ENCODE results near the gene EFCAB6.

EFCAB6 gene

GRCh38 chr22:43561415-43562178, 250.5 kb downstream of the EFCAB6 start:
- Mint-ChIP-seq H3K36me3 (ENCODE audit: low read depth) (no peaks in the 10 kb centered on the region), H3K4me3 (no peak overlapping the region), H3K27ac (no peak overlapping the region), H3K27me3 (ENCODE audit: low read depth) (no peaks in the 10 kb centered on the region), H3K9me3 (peaks cover 11% of the 10 kb centered on the region), H3K4me1 (no peaks in the 10 kb centered on the region)
- no peak for TF ChIP-seq CTCF (IDR thresholded peaks at IDR 0.05; ENCODE audit: unreplicated experiment in 3 of 3)

- Mint-ChIP-seq H3K9me3 (peaks cover 11% of the 10 kb centered on the region), H3K36me3 (ENCODE audit: low read depth) (no peaks in the 10 kb centered on the region), H3K27me3 (ENCODE audit: low read depth) (no peaks in the 10 kb centered on the region), H3K4me3 (no peak overlapping the region), H3K27ac (no peak overlapping the region), H3K4me1 (no peaks in the 10 kb centered on the region)
- no peak for TF ChIP-seq CTCF (IDR thresholded peaks at IDR 0.05; ENCODE audit: unreplicated experiment in 3 of 3)
Observed at GRCh38 chr22:43560651-43561050, 251.5 kb downstream of the EFCAB6 start.

GRCh38 chr22:43555561-43556515, 256.3 kb downstream of the EFCAB6 start:
- TF ChIP-seq CTCF (IDR thresholded peaks at IDR 0.05; ENCODE audit: unreplicated experiment in 3 of 3) = no peak

GRCh38 chr22:43554694-43555365, 257.3 kb downstream of the EFCAB6 start:
- Mint-ChIP-seq H3K36me3 (ENCODE audit: low read depth) (peaks cover 13% of the 10 kb centered on the region), H3K9me3 (peaks cover 24% of the 10 kb centered on the region), H3K4me1 (no peaks in the 10 kb centered on the region), H3K27me3 (ENCODE audit: low read depth) (peaks cover 10% of the 10 kb centered on the region), H3K4me3 (no peak overlapping the region), H3K27ac (no peak overlapping the region)
- TF ChIP-seq CTCF (IDR thresholded peaks at IDR 0.05; ENCODE audit: unreplicated experiment in 3 of 3) = no peak

More at GRCh38 chr22:43555561-43556515, 256.3 kb downstream of the EFCAB6 start:
- H3K4me1 Mint-ChIP-seq = no peaks in the 10 kb centered on the region
- H3K36me3 Mint-ChIP-seq (ENCODE audit: low read depth) = peaks cover 13% of the 10 kb centered on the region
- H3K9me3 Mint-ChIP-seq = peaks cover 24% of the 10 kb centered on the region
- peaks cover 10% of the 10 kb centered on the region for H3K27me3 Mint-ChIP-seq (ENCODE audit: low read depth)
- no peak overlapping the region for H3K27ac Mint-ChIP-seq
- H3K4me3 Mint-ChIP-seq = no peak overlapping the region

GRCh38 chr22:43554259-43554636, 257.9 kb downstream of the EFCAB6 start:
- Mint-ChIP-seq H3K4me3 (no peak overlapping the region), H3K36me3 (ENCODE audit: low read depth) (peaks cover 13% of the 10 kb centered on the region), H3K9me3 (peaks cover 24% of the 10 kb centered on the region), H3K4me1 (no peaks in the 10 kb centered on the region), H3K27me3 (ENCODE audit: low read depth) (peaks cover 10% of the 10 kb centered on the region), H3K27ac (no peak overlapping the region)
- TF ChIP-seq CTCF (IDR thresholded peaks at IDR 0.05; ENCODE audit: unreplicated experiment in 3 of 3) = no peak
